Measurements from ENCODE around the gene GPC6. TPM values are rescaled to one million over a fixed set of nuclear protein-coding genes. Genes with fewer than 3 reads are reported as not detected.

Gene GPC6
- total RNA-seq, 1 experiment from 2014 or later, result 0.22 TPM

GRCh38 chr13:94181461-94182107 is 955.0 kb downstream of the GPC6 start:
- ChIA-PET POLR2A (no interaction called here), RAD21 (ENCODE audit: low non-redundant PET in 1 of 2, low total read pairs in 2 of 2, uncharacterized antibody in 2 of 2, unreplicated experiment in 2 of 2) (no interaction called here)
- no peaks in the 10 kb centered on the region; a peak in 1 of 4 replicates for H3K4me1 ChIP-seq (ENCODE audit: control insufficient read depth in 1 of 2, insufficient read depth in 2 of 2, low read length in 2 of 2)

GRCh38 chr13:94182185-94182761 is 955.7 kb downstream of the GPC6 start:
- intact Hi-C loops (cut with micrococcal nuclease), result no loop called here
- no peak overlapping the region for H3K4me3 ChIP-seq (replicated peaks in 1 of 2; ENCODE audit: low read depth in 1 of 2, low read length in 2 of 2)
- no TSS peak for BruUV-seq (replicated peaks)
- no peak overlapping the region for H3K27ac ChIP-seq (ENCODE audit: low read depth, low read length)
- H3K9me3 ChIP-seq (ENCODE audit: control insufficient read depth in 1 of 2, insufficient read depth in 1 of 2, low read depth in 1 of 2, low read length in 2 of 2), result no peaks in the 10 kb centered on the region; a peak in 1 of 4 replicates
- DNase-seq (ENCODE audit: low read depth, low spot score) (no peak), ATAC-seq (no peak)
- H3K36me3 ChIP-seq (ENCODE audit: control insufficient read depth in 1 of 2, insufficient read depth in 2 of 2, low read length in 2 of 2), result no peaks in the 10 kb centered on the region
- CTCF ChIA-PET, result no interaction called here
- H3K27me3 ChIP-seq (ENCODE audit: insufficient read depth, low read length), result no peaks in the 10 kb centered on the region
- H3K4me2 ChIP-seq (ENCODE audit: low read length), result no peak overlapping the region
- H3K79me2 ChIP-seq (ENCODE audit: insufficient read depth, low read length), result no peaks in the 10 kb centered on the region
- POLR2A ChIA-PET, result no interaction called here
- RAD21 ChIA-PET (ENCODE audit: low non-redundant PET in 1 of 2, low total read pairs in 2 of 2, uncharacterized antibody in 2 of 2, unreplicated experiment in 2 of 2), result no interaction called here
- H3K9ac ChIP-seq (ENCODE audit: low read length), result no peak overlapping the region
- no peaks in the 10 kb centered on the region for H4K20me1 ChIP-seq (ENCODE audit: insufficient read depth)
- no peaks in the 10 kb centered on the region; a peak in 1 of 4 replicates for H3K4me1 ChIP-seq (ENCODE audit: control insufficient read depth in 1 of 2, insufficient read depth in 2 of 2, low read length in 2 of 2)
- TF ChIP-seq CTCF (IDR thresholded peaks at IDR 0.05 in 2 of 3, conservative IDR thresholded peaks at IDR 0.05 in 1 of 3; ENCODE audit: borderline replicate concordance in 1 of 3, insufficient read depth in 1 of 3, low read depth in 2 of 3, low read length in 2 of 3) (no peak), FOSL1 (IDR thresholded peaks at IDR 0.05; ENCODE audit: low read depth) (no peak), JUND (IDR thresholded peaks at IDR 0.05) (no peak), EZH2 (IDR thresholded peaks at IDR 0.05) (no peak), YY1 (IDR thresholded peaks at IDR 0.05; ENCODE audit: extremely low read depth, insufficient replicate concordance, low read depth, low read length) (no peak)
- H2AFZ ChIP-seq (ENCODE audit: low read depth, low read length, poor library complexity, severe bottlenecking), result no peak overlapping the region
- no peaks in the 10 kb centered on the region for H3K9me2 ChIP-seq (ENCODE audit: insufficient read depth)

More at GRCh38 chr13:94181461-94182107, 955.0 kb downstream of the GPC6 start:
- CTCF ChIA-PET, result no interaction called here
- peaks cover 0 to 7% of the 10 kb centered on the region in 2 experiments; a peak in 1 of 4 replicates for H3K9me3 ChIP-seq (ENCODE audit: control insufficient read depth in 1 of 2, insufficient read depth in 1 of 2, low read depth in 1 of 2, low read length in 2 of 2)
- BruUV-seq (replicated peaks), result no TSS peak
- DNase-seq (ENCODE audit: low read depth, low spot score) (no peak), ATAC-seq (no peak)
- no peaks in the 10 kb centered on the region for H3K79me2 ChIP-seq (ENCODE audit: insufficient read depth, low read length)
- H3K9me2 ChIP-seq (ENCODE audit: insufficient read depth), result no peaks in the 10 kb centered on the region
- no peaks in the 10 kb centered on the region for H4K20me1 ChIP-seq (ENCODE audit: insufficient read depth)
- intact Hi-C loops (cut with micrococcal nuclease), result no loop called here
- H3K4me3 ChIP-seq (replicated peaks in 1 of 2; ENCODE audit: low read depth in 1 of 2, low read length in 2 of 2), result no peak overlapping the region
- TF ChIP-seq SRF (IDR thresholded peaks at IDR 0.05; ENCODE audit: low read depth) (no peak), EGR1 (IDR thresholded peaks at IDR 0.05; ENCODE audit: low read depth) (no peak), TCF7L2 (IDR thresholded peaks at IDR 0.05; ENCODE audit: borderline replicate concordance, extremely low read depth, insufficient read depth, insufficient read length) (no peak), YY1 (IDR thresholded peaks at IDR 0.05; ENCODE audit: extremely low read depth, insufficient replicate concordance, low read depth, low read length) (no peak), MAX (IDR thresholded peaks at IDR 0.05) (no peak), RAD21 (IDR thresholded peaks at IDR 0.05; ENCODE audit: low read depth) (no peak), JUND (IDR thresholded peaks at IDR 0.05) (no peak), EZH2phosphoT487 (IDR thresholded peaks at IDR 0.05; ENCODE audit: borderline replicate concordance) (no peak), ATF3 (IDR thresholded peaks at IDR 0.05) (no peak), SIN3A (IDR thresholded peaks at IDR 0.05; ENCODE audit: low read depth) (no peak), POLR2AphosphoS5 (IDR thresholded peaks at IDR 0.05; ENCODE audit: low read depth, low read length) (no peak)
- no peak overlapping the region for H3K9ac ChIP-seq (ENCODE audit: low read length)
- no peaks in the 10 kb centered on the region for H3K27me3 ChIP-seq (ENCODE audit: insufficient read depth, low read length)
- no peak overlapping the region for H3K27ac ChIP-seq (ENCODE audit: low read depth, low read length)
- H3K36me3 ChIP-seq (ENCODE audit: control insufficient read depth in 1 of 2, insufficient read depth in 2 of 2, low read length in 2 of 2), result no peaks in the 10 kb centered on the region
- H2AFZ ChIP-seq (ENCODE audit: low read depth, low read length, poor library complexity, severe bottlenecking), result no peak overlapping the region
- H3K4me2 ChIP-seq (ENCODE audit: low read length), result no peak overlapping the region
